Psoas muscle (tissue), 8 donors: Measurements from ENCODE around the gene YWHAB. TPM values are rescaled to one million over a fixed set of nuclear protein-coding genes. Genes with fewer than 3 reads are reported as not detected.

Experiments
- ATAC-seq, 4 donors: fragments of 200-7000 bp; cut with Tn5 transposase; one replicate each; pipeline ENCODE4 v1.9.1; 2020; ENCODE audit warnings: moderate library complexity in 3 of 4, mild to moderate bottlenecking in 2 of 4
- DNase-seq, 2 donors: peaks; one replicate each; pipeline ENCODE4 v3.0.0-alpha.2; 2020
- H3K27ac ChIP-seq: fragments of 200-600 bp; one replicate; pipeline ENCODE4 v1.8.0; 2022
- H3K27me3 ChIP-seq, 3 donors: fragments of 200-600 bp in 1 of 3; one replicate each; pipeline versions ENCODE4 v1.6.1 to v1.8.0; 2013 to 2022; ENCODE audit warnings: low read length in 2 of 3, mild to moderate bottlenecking in 2 of 3, moderate library complexity in 1 of 3; ENCODE audit not compliant: insufficient read depth in 3 of 3
- H3K36me3 ChIP-seq, 2 donors: fragments of 200-600 bp in 1 of 2; one replicate each; pipeline versions ENCODE4 v1.6.1 to v1.8.0; 2013 to 2022; ENCODE audit warnings: low read depth in 1 of 2, mild to moderate bottlenecking in 1 of 2, moderate library complexity in 1 of 2; ENCODE audit not compliant: insufficient read depth in 1 of 2
- H3K4me1 ChIP-seq: fragments of 200-600 bp; one replicate; pipeline ENCODE4 v1.8.0; 2022
- H3K4me3 ChIP-seq: fragments of 200-600 bp; one replicate; pipeline ENCODE4 v1.8.0; 2022; ENCODE audit warnings: mild to moderate bottlenecking
- H3K9me3 ChIP-seq: fragments of 200-600 bp; one replicate; pipeline ENCODE4 v1.8.0; 2022
- WGBS, 3 donors: extraction: QIAGEN DNeasy Blood & Tissue Kit; methylation state at CpG; one replicate each; pipeline versions ENCODE4 v1.1.6 to v1.1.7; 2013; 5-methylcytosine and 5-hydroxymethylcytosine counted together
- intact Hi-C, 2 donors: fragments of 100-400 bp; cut with DNase I; formaldehyde crosslinking; loops; one replicate each; pipeline versions ENCODE4 v1.11.0 to v1.14.2; 2022
- polyA plus RNA-seq, 3 donors: library from polyadenylated mRNA; stranded (reverse); fragments of 200-250 nt; gene quantifications; one replicate each; pipeline ENCODE4 v1.2.3, GENCODE V29; 2013
- total RNA-seq, 4 donors: library from RNA; stranded (reverse); fragmentation: NEBNext Ultra II Directional in 2 of 4; extraction: Animal tissue kit (Norgen Biotek cat#: 25700) in 2 of 4; gene quantifications; one replicate each; pipeline versions ENCODE4 v1.2.1 to v1.2.4, GENCODE V29; 2021 to 2023
- TF ChIP-seq, protein P1 (sequence below): fragments of 200-600 bp; IDR thresholded peaks from one replicate; pipeline ENCODE4 v1.8.0; 2022; ENCODE audit warnings: antibody characterized with exemption
- donor health status: healthy with polysubstance abuse.
- donor health status: DM: no; HTN: no; CAD: no; lungs with moderate emphysema.
- donor health status: Bipolar disorder and iron deficiency.
- donor health status: healthy.
- donor health status: DM: yes; HTN: yes; CAD: no.
- donor health status: DM: no; HTN: no; CAD: no.
- donor health status: DM: no; HTN: no; CAD: no.
- donor health status: DM: yes; HTN: yes; CAD: no.

YWHAB gene
- total and polyA plus RNA-seq, 7 donors, result 44.2 to 109 (median 87.5) TPM

DNA sequence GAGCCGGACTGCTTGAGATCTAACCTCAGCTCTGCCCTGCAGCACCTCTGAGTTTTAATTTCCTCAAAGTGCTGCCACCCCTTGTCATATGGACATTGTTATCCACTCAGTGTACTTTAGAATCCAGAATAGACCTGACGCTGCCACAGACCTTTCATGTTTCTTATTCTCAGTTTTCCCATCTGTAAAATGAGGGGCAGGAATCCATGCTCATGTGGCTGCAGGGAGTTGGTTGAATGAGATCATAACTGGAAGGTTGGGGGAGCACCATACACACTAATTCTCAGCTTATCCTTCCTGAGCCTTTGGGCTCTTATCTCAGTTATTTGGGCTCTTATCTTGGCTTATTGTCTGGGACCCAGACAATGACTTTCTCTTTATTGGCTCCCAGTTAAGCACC lies 26.7 kb downstream of the YWHAB start:
- ATAC-seq (no peak), DNase-seq (no peak)
- peaks cover 0 to 9% (median 2%) of the 10 kb centered on the region in 3 donors for H3K27me3 ChIP-seq
- no peak overlapping the region for H3K4me3 ChIP-seq
- 89 to 96% (median 90%) methylated on average over 2 of the region's 2 CpGs for WGBS, 3 donors
- H3K36me3 ChIP-seq, result peaks cover under 1 to 17% of the 10 kb centered on the region in 2 donors
- H3K4me1 ChIP-seq, result peaks cover 9% of the 10 kb centered on the region
- H3K27ac ChIP-seq, result no peak overlapping the region
- TF ChIP-seq, protein P1, sequence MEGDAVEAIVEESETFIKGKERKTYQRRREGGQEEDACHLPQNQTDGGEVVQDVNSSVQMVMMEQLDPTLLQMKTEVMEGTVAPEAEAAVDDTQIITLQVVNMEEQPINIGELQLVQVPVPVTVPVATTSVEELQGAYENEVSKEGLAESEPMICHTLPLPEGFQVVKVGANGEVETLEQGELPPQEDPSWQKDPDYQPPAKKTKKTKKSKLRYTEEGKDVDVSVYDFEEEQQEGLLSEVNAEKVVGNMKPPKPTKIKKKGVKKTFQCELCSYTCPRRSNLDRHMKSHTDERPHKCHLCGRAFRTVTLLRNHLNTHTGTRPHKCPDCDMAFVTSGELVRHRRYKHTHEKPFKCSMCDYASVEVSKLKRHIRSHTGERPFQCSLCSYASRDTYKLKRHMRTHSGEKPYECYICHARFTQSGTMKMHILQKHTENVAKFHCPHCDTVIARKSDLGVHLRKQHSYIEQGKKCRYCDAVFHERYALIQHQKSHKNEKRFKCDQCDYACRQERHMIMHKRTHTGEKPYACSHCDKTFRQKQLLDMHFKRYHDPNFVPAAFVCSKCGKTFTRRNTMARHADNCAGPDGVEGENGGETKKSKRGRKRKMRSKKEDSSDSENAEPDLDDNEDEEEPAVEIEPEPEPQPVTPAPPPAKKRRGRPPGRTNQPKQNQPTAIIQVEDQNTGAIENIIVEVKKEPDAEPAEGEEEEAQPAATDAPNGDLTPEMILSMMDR, result no peak
- no peaks in the 10 kb centered on the region for H3K9me3 ChIP-seq
- intact Hi-C loops, result no loop called here

DNA sequence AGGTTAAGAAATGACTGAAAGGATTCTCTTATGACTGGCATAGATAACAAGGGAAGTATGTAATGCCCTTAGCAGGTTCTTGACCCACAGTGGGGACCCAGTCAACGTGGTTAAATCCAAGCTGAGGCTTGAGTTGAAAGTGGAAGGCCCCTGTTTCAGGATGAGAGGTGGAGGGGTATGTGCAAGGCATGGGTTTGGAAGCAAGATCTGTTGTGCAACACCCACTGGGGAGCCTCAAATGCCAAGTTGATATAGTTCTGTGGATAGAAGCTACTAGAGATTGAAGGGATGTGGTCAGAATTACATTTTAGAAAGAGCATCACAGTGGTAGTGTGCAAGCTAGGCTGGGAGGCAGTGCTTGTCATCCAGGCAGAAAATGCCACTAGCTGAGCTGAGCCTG lies 29.4 kb downstream of the YWHAB start:
- no peaks in the 10 kb centered on the region for H3K36me3 ChIP-seq
- H3K4me1 ChIP-seq, result peaks cover 3% of the 10 kb centered on the region
- no peak for ATAC-seq
- intact Hi-C loops, result no loop called here
- no peaks in the 10 kb centered on the region for H3K9me3 ChIP-seq
- H3K27ac ChIP-seq, result no peak overlapping the region
- H3K27me3 ChIP-seq, result no peaks in the 10 kb centered on the region
- DNase-seq, result no peak
- WGBS, 3 donors, result 79 to 81% (median 81%) methylated on average over 1 of the region's 1 CpG
- TF ChIP-seq, protein P1, result no peak
- no peak overlapping the region for H3K4me3 ChIP-seq

DNA sequence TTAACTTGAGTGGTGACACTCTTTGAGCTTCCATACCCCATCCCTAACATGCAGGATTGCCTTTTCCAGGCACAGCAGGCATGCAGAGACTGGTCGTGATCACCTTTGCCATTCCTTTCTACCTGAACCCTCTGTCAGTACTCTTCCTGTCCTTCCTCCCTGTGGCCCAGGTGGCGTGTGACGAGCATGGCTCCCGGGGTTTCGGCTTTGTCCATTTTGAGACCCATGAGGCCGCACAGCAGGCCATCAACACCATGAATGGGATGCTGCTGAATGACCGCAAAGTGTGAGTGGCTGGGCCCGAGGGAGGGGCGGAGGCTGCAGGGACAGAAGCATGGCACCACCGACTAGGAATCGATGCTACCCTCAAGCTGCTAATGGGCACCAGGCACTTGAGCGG lies 31.1 kb downstream of the YWHAB start:
- Histone ChIP-seq H3K27ac (no peak overlapping the region), H3K27me3 (no peaks in the 10 kb centered on the region), H3K4me1 (no peaks in the 10 kb centered on the region), H3K9me3 (no peaks in the 10 kb centered on the region), H3K36me3 (no peaks in the 10 kb centered on the region), H3K4me3 (no peak overlapping the region)
- WGBS, 3 donors, result 93 to 96% (median 95%) methylated on average over 12 of the region's 12 CpGs
- TF ChIP-seq, protein P1, result no peak
- intact Hi-C loops, result no loop called here
- ATAC-seq (no peak), DNase-seq (no peak)

DNA sequence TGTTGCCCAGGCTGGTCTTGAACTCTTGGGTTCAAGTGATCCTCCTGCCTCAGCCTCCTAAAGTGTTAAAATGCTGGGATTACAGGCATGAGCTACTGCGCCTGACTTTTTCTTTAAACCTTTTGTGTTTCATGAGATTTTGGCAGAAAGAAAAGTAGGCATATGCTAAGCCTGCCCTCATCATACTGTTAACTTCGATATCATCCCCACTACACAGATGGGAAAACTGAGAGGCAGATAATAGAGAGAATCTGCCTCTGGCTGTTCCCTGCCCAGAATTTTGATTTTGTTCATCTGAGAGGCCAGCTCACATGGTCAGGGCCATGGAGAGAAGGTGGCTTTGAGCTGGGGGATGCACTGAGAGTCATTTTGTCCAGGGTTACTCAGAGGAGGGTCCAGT lies 31.9 kb downstream of the YWHAB start:
- TF ChIP-seq, protein P1, result no peak
- H3K27me3 ChIP-seq, result no peaks in the 10 kb centered on the region
- no peaks in the 10 kb centered on the region for H3K36me3 ChIP-seq
- no peak overlapping the region for H3K27ac ChIP-seq
- no peaks in the 10 kb centered on the region for H3K9me3 ChIP-seq
- WGBS, 3 donors, result 93 to 100% (median 94%) methylated on average over 2 of the region's 2 CpGs
- intact Hi-C loops, result no loop called here
- H3K4me3 ChIP-seq, result no peak overlapping the region
- no peak for DNase-seq
- no peak for ATAC-seq
- H3K4me1 ChIP-seq, result no peaks in the 10 kb centered on the region

DNA sequence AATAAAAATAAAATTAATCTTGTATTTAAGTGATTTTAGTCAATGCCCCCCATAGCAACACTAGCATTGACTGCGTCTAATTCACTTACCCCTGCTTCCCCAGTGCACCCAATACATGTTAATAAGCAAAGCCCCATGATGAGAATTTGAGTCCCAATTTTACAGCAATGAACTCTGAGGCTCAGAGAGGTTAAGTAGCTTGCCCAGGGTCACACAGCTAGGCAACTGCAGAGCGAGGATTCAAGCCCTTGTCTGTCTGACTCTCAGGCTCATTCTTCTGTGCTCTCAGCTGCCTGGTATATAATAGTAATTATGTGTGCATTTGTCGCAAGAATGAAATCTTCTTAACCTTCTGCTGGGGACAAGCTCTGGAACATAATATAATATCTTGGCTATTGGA lies 32.8 kb downstream of the YWHAB start:
- no peaks in the 10 kb centered on the region for H3K4me1 ChIP-seq
- 94 to 99% (median 97%) methylated on average over 3 of the region's 3 CpGs for WGBS, 3 donors
- intact Hi-C loops, result no loop called here

More for the DNA sequence above, 32.8 kb downstream of the YWHAB start:
- H3K4me3 ChIP-seq, result no peak overlapping the region
- no peaks in the 10 kb centered on the region for H3K9me3 ChIP-seq
- TF ChIP-seq, protein P1, result no peak
- H3K27ac ChIP-seq, result no peak overlapping the region
- no peaks in the 10 kb centered on the region for H3K27me3 ChIP-seq
- DNase-seq (no peak), ATAC-seq (no peak)
- H3K36me3 ChIP-seq, result no peaks in the 10 kb centered on the region
